DND-41 (cell line): ENCODE measurements around the gene TRIM14.

ENCODE experiments used
- EZH2 ChIP-seq: IDR thresholded peaks from 3 replicates; pipeline ENCODE4 v1.6.1; 2012; ENCODE audit warnings: borderline replicate concordance, low read depth, mild to moderate bottlenecking, moderate library complexity, low read length, inconsistent platforms; ENCODE audit not compliant: severe bottlenecking
- TF ChIP-seq, protein P1 (sequence below): IDR thresholded peaks from 2 replicates; pipeline ENCODE4 v1.5.1; 2012; ENCODE audit warnings: borderline replicate concordance, low read length, moderate library complexity, mild to moderate bottlenecking; ENCODE audit not compliant: poor library complexity, severe bottlenecking; ENCODE audit errors: extremely low read depth

DNA sequence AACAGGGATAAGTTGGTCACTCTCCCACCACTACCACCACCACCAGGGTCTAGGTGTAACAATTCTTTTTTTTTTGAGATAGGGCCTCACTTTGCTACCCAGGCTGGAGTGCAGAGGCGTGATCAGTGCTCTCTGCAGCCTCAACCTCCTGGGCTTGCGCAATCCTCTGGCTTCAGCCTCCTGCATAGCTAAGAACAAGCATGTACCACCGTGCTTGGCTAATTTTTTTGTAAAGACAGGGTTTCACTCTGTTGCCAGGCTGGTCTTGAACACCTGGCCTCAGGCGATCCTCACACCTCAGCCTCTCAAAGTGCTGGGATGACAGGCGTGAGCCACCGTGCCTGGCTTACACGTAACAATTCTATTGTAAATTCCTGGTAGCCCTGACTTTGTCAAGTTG, 45.9 kb upstream of the TRIM14 start:
- TF ChIP-seq, protein P1, sequence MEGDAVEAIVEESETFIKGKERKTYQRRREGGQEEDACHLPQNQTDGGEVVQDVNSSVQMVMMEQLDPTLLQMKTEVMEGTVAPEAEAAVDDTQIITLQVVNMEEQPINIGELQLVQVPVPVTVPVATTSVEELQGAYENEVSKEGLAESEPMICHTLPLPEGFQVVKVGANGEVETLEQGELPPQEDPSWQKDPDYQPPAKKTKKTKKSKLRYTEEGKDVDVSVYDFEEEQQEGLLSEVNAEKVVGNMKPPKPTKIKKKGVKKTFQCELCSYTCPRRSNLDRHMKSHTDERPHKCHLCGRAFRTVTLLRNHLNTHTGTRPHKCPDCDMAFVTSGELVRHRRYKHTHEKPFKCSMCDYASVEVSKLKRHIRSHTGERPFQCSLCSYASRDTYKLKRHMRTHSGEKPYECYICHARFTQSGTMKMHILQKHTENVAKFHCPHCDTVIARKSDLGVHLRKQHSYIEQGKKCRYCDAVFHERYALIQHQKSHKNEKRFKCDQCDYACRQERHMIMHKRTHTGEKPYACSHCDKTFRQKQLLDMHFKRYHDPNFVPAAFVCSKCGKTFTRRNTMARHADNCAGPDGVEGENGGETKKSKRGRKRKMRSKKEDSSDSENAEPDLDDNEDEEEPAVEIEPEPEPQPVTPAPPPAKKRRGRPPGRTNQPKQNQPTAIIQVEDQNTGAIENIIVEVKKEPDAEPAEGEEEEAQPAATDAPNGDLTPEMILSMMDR: no peak
- no peak for TF ChIP-seq EZH2
